ENCODE results near the gene AKAP6.
A peak's percentile ranks its signal among the peaks of the same experiment; 100 is the strongest.
"Not testable (repeated sequence)": the region's sequence is repeated elsewhere in the genome, so short reads cannot be mapped to it uniquely, and the experiment has no call there.

Gene AKAP6

DNA sequence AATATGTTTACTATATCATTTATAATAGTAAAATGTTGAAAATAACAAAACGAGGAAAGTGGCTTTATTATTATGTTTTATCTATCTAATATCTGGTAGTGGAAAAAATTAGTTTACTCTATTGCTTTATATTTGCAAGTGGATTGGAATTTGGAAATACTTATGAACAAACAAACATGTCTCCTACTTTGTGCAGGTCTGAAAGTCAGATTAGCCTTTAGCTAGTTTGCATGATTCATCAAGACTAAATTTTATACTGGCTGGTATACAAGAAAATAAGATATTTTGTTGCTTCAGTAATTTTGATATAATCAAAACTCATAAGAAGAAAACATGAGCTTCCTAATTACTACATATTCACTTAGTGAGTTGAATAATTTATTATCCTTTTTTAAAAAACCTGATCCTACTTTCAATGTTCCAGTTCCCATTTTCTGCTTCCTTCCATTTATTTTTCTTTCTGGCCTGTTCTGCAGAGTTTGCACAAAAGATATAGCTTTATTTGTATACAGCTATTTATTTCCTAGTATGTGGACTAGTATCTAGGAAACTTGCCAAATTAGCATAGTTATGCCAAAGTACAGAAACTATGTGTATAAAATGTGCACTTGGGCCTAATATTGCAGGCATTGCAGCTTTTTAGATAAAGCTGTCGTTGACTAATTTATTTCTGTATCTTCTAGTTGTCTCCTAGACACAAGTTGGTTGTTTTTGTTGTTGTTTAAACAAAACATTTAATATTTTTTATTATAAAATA lies 122.0 kb downstream of the AKAP6 start:
- no peak for DNase-seq

- DNase-seq = no peak
Observed at GRCh38 chr14:32453857-32454810, 125.0 kb downstream of the AKAP6 start.

DNA sequence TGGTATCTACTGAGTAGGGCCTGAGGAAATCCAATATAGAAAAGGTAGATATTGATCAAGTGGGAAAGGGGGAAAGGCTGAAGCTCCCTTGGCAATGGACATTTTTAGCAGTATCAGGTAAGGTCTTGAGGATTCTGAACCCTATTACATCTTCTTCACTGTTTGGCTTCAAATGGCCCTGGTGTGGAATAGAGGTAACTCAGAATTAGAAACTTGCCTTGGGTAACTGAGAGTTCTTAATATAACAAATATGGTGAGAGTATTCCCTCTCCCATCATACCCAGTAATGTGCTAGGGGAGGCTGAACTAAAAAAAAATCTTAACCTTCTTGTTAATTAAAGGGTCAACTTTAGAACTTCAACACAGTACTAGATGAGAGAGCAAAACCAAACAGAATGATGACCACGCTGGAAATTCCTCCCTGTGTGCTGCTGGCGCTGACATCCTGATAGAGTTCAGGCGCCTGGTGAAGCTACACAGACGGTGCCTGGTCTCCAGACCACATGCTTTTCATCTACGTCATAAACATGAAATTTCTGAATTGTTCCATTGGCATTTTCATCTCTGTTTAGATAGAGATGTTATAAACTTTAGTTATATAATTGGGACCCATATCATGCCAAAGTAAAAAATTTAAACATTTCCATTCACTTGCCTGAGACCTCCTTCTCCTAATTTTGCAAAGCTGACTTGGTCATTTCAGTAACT lies 128.3 kb downstream of the AKAP6 start:
- DNase-seq = no peak

DNA sequence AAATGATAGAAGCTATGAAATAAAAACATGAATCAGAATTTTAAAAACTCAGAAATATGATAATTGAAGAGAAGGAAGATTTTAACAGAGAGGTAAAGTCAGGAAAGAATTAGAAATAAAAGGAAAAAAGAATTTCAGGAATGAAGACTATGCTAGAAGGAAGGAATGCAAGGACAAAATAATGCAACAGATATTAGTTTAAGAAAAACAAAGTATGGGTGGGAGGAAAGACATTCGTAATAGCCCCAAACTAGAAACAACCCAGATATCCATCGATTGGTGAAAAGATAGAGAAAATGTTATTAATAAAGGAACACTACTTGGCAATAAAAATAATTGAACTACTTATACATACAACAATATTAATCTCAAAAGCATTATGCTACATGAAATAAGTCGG lies 129.6 kb downstream of the AKAP6 start:
- no peak for DNase-seq

GRCh38 chr14:32460267-32460666 lies 131.2 kb downstream of the AKAP6 start:
- no peak for DNase-seq

- DNase-seq = not testable (repeated sequence)
Observed at GRCh38 chr14:32462553-32462952, 133.5 kb downstream of the AKAP6 start.

DNA sequence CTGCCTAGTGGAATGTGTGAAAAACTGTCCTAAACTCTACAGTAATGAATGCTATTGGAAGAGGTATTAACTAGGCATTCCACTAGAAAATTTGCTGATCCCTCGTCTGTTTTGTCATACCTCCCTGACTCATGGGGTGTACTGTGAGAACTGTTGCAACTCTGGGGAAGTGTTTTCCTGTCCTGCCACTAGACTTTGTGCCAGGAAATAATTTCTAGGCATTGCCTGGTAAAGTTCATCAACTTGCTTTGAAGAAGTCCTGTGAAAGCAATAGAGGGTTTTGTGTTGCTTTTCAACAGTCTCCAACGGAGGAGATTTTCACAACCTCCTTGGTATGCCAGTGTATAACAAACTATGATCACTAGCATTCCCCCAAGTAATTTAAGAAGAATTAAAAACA lies 139.9 kb downstream of the AKAP6 start:
- DNase-seq = peak; percentile 72

- peak; percentile 53 for DNase-seq
Observed at GRCh38 chr14:32469388-32470160, 140.5 kb downstream of the AKAP6 start.

DNA sequence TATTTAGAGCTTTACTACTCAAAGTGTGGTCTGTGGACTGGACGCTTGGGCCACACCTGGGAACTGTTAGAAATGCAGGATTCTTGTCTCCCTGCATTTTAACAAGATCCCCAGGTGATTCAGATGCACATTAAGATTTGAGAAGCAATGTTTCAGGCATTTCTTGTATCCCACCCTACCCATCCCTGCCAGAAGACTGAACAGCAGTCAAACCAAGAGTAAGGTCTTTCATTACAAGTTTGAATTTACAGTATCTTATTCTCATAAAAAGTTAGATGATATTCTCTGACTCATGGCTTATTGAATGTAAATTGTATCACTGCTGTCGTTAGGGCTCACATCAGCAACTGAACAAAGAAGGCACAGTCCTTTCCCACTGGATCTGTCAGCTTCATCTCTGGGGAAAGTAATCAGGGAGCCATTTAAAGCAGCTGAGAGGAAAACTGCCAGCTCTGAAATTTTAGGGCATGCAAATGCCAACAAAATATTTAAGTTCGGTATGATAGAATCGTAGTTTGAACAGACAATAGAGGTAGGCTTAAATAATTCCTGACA lies 141.1 kb downstream of the AKAP6 start:
- no peak for DNase-seq

DNA sequence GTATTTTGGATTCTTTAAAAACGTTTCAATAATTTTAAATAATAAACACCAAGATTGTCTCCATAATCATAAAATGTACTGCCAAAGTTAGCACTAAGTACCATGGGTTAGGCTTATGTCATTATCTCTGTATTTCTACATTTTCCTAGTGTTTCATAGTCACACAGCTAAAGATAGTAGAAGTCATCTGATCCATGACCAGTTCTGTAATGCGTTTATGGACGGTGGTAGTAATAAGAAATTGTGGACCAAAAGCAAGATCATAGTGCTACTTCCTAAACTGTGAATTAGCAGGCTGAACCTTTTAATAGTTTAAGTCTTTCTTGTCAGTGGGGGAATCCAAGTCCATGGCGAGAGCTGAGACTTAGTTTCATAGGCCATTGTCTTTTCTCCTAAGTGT lies 142.1 kb downstream of the AKAP6 start:
- peak; percentile 48 for DNase-seq

DNA sequence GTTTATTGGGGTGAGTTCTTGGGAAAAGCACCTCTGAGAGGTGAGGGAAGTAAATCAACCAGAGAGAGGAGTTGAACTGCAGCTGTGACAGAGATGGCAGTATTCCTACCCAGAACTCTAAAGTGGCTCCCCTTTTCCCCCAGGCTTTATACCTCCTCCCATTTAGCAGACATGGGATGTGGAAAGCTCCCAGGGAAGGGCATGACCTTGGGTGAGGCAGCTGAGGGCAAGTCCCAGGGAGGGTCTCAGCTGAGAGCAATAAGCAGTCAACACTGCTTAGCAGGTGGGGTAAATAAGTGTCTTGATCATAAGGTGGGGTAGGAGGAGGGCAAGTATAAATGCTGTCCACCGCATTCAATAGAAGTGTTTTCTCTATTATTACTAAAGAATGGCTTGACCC lies 143.0 kb downstream of the AKAP6 start:
- no peak for DNase-seq

DNA sequence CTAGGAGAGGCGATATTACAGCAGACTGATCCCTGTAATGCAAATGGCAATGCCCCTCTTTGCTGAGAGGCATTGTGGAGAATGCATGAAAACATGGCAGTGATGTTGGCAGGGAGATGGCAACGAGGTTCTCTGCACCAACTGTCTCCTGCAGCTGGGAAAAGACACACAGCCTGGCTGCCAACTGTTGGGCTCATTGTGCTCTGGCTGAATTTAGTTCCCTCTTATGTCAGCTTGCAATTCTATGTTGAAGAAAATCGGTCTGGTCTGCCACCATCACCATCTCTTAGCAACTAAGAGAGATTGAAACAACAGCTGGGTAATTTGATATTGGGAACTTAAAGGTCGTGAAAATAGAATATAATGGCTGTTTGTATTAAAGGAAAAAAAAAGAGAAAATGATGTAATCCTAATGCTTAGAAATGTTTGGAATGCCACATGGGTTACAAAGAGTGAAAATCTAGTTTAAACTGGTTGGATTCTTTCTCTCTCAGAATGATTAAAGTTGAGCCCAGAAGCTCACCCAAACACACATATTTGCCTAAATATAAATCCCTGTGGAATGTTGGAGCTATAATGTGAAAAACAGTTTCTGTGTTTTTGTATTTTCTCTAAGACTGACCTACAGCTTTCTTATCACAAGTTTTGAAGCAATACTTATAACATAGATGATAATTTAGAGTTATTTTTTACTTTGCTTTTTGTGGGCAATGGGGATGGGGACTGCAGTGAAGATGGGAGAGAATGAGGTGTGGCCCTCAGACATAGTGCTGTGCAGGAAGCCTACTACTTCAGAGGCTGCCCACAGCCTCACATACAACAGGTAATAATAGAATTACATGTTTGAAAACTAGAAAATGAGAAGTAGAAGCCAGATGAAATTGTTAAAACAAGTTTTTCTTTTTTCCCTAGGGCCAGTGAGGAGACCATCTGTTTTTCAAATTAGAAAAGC lies 143.7 kb downstream of the AKAP6 start:
- no peak for DNase-seq

DNA sequence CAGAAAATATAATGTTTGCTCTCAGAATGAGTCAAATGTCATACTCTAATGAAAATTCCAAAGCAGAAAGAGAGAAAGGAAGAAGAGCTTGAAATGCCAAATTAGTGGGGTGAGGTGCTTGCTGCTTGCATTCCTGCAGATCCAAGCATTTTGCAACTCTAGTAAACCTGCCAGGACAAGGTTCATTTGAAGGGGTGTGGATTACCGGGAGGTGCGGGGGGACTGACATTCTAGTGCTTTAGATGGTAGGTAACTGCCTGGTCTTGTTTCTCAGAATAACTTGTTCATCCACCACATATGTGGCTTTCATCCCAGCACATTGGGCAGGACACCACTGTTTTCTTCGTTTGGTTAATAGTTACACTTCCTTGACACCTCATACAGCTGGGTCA lies 144.4 kb downstream of the AKAP6 start:
- no peak for DNase-seq

DNA sequence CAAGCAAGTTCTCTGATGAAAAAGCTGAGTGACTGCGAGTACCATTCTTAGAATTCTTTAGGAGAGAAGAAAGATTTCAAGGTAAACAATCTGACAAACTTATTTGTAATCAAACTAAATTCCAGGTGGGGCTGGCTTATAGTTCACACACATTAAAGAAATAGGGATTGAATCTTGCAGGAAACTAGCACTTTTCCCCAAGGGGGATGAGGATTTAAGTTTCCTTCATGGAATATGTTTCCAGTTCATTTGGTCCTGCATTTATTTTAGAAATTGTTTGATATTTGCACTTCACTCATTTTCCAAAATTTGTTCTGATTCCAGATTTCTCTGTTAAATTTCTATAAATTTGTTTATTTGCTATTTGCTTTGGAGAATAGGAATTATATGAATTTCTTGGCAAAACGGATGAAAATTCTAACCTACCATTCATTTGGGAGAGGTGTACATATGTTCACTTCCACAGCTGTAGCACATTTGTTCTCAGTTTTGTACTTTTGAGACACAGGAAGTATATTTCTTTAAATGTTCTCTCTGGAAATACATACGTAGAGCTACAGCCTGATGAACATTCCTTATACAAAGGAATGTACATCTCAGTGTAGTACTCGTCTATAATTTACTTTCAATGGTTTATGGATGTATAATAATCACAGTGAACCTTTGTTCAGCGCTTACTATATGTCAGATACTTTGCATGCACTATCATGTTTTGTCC lies 145.5 kb downstream of the AKAP6 start:
- DNase-seq = no peak

- no peak for DNase-seq
Observed at GRCh38 chr14:32476532-32476931, 147.4 kb downstream of the AKAP6 start.

DNA sequence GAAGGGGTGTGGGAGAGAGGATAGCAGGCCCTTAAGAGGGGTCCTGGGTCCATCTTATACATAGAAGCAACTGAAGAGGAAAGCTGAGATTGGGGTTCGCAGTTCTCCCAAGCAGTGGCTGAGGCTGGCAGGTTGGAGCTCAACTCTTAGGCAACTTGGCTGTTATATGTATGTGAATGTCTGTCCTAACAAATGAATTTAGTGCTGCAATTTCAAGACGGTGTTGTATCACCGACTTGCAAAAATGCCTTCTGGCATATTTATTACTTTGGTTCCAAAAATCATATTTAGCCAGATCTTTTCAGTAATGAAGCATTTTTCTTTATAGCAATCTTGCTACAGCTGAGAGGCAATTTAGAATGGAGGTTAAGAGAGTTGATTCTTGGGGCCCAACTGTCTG lies 148.3 kb downstream of the AKAP6 start:
- no peak for DNase-seq

DNA sequence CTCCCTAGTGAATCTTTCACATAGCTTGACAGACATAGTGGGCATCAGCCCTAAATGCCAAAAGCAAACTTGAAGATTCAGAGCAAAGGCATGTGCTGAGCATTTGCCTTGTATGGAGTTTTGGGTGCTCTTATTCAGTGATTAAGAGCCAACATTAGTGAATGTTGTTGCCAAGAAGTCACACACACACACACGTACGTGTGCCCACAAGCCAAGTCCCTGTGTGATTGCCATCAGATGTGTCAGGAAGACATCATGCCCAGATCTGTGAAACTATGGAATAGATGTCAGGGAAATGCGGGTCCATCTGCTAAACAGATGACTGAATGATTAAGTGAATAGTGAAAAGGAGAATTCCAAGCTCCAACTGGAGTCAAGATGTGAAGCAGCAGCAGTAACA lies 149.0 kb downstream of the AKAP6 start:
- no peak for DNase-seq

DNA sequence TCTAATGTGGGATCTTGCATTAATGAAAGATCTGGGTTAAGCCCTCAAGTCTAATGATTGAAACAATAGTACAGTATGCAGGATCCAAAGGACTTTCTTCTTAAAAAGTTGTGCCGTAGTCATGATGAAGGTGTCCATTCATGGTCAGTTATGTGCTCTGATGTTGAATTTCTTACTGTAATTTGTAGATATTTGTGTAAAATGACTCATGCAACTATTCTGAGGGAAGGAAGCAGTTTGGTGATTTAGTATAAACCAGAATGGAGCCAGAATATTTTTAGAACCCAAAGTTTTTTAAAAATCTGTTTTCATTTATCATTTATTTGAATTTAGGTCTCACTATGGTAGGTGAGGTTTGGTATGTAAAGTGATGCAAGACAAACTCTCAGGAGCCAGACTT lies 151.2 kb downstream of the AKAP6 start:
- DNase-seq = no peak

- no peak for DNase-seq
Observed at GRCh38 chr14:32481707-32482106, 152.6 kb downstream of the AKAP6 start.

DNA sequence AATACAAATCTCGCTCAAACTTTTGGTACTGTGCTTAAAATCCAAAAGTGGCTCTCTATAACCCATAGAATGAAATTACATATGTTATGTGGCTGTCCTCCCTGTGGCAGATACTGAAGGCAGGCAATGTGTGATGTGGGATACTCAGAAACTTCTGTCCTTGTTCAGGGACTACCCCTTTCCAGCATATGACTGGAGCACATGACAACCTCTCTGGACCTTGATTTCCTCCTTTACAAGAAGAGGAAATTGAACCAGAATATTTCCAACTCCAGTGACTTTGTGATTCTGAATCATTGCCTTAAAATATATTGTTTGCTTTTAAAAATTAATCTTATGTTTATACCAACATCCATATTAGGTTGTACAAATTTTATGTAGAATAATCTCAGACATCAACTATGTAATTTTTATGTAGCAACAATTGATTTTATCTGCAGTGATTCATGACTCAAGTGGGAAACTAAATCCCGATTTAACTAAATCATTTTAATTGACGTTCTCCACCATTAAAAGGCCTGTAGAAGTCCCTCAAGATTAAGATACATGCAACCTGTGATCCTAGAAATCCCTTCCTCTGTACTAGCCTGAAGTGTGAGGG lies 162.4 kb downstream of the AKAP6 start:
- DNase-seq = peak; percentile 59
